AG09319 (cell line): ENCODE results near the gene MFRP.

Experiments
- DNase-seq: peaks from one replicate; pipeline ENCODE4 v3.0.0-alpha.2; 2010; ENCODE audit warnings: low read depth; ENCODE audit errors: extremely low read depth
- CTCF ChIP-seq: IDR thresholded peaks from 2 replicates; pipeline ENCODE4 v1.5.1; 2011; ENCODE audit warnings: low read depth, mild to moderate bottlenecking, inconsistent platforms, low read length, moderate library complexity

Gene MFRP

GRCh38 chr11:119300198-119300964 lies 46.1 kb downstream of the MFRP start:
- no peak for DNase-seq
- no peak for TF ChIP-seq CTCF

DNA sequence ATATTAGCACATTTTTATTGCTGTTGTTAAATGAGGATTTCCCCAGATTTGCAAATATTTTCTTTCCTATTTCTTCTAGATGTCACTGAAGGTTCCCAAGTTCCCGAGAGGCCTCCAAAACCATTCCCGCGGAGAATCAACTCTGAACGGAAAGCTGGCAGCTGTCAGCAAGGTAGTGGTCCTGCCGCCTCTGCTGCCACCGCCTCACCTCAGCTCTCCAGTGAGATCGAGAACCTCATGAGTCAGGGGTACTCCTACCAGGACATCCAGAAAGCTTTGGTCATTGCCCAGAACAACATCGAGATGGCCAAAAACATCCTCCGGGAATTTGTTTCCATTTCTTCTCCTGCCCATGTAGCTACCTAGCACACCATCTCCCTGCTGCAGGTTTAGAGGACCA lies 47.1 kb downstream of the MFRP start:
- TF ChIP-seq CTCF = no peak
- DNase-seq = no peak

DNA sequence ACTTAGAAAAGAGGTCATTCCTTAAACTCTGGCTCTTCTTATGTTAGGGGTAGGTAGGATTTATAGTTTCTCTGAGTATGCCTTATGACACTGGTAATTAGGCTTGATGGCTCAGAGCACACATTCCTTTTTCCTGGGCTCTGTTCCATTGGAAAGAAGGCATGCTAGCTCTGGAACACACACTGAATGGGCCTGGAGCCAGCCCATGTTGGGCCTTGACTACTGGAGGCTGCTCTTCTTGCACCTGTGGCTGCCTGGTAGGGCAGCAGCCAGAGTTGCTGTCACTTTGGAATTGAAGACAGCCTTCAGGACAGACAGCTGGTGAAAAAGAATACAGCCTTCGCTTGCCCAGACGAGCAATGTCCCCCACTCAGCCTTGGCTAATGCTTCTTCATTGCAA lies 47.8 kb downstream of the MFRP start:
- DNase-seq = no peak
- TF ChIP-seq CTCF = no peak

DNA sequence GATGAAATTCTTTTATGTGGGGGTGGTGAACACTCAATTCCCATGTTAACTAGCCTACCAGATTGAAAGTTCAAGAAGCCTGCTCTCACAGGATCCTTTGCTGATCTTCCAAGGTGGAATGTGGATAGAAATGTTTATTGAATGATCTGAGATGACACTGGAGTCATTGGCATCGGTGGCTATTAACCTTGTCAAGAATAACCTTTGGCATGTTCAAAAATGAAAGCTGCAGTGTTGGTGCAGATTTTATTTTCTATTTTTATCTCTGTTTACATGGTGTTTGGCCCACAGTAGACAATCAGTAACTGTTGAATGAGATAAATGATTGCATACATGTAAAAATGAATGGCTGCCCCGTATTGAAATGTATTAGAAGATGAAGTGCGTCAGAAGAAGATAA lies 48.6 kb downstream of the MFRP start:
- DNase-seq = no peak
- TF ChIP-seq CTCF = no peak

DNA sequence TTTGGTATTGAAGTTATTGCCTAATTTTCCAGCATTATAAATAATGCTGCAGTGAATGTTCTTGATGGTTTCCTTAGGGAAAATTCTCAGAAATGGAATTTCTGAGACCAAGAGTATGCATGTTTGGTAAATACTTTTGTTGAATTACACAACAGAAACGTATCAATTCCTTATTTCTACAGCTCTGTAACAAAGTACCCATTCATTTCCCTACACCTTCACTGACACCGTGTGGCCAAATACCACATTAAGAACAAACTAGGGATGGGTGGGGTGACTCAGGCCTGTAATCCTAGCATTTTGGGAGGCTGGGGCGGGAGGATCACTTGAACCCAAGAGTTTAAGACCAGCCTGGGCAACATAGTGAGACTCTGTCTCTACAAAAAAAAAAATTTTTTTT lies 51.3 kb downstream of the MFRP start:
- peak; percentile 14 for DNase-seq
- TF ChIP-seq CTCF = no peak; the same call in 1 of the 2 replicates

GRCh38 chr11:119293461-119293860 lies 53.0 kb downstream of the MFRP start:
- no peak for TF ChIP-seq CTCF
- DNase-seq = no peak

DNA sequence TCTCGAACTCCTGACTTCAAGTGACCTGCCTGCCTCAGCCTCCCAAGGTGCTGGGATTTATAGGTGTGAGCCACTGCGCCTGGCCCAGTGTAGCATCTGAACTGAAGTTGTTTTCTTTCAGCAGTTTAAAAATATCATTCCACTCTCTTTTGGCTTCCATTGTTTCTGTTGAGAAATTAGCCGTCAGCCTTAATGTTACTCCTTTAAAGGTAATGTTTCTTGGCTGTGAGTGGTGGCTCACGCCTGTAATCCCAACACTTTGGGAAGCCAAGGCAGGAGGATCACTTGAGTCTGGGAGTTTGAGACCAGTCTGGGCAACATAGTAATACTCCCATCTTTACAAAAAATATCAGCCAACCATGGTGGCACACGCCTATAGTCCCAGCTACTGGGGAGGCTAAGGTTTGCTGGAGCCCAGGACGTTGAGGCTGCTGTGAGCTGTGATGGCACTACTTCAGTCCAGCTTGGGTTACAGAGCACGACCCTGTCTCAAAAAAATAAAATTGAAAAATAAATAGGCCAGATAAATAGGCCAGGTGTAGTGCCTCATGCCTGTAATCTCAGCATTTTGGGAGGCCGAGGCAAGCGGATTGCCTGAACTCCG lies 55.5 kb downstream of the MFRP start:
- TF ChIP-seq CTCF = no peak
- DNase-seq = no peak
